H9 (cell line): ENCODE measurements around the gene OPN4. TPM values are rescaled to one million over a fixed set of nuclear protein-coding genes. Genes with fewer than 3 reads are reported as not detected.

Experiments used
- DNase-seq: peaks from one replicate; pipeline ENCODE4 v3.0.0-alpha.2; 2017
- H2AFZ ChIP-seq: one replicate; pipeline ENCODE4 v1.6.1; 2013; ENCODE audit warnings: mild to moderate bottlenecking, low read length, control low read depth, moderate library complexity
- H2AK5ac ChIP-seq: 2 replicates; pipeline ENCODE4 v1.6.1; 2013; ENCODE audit warnings: low read length, control low read depth, mixed read lengths; ENCODE audit not compliant: insufficient read length
- H2BK120ac ChIP-seq: one replicate; pipeline ENCODE4 v1.6.1; 2013; ENCODE audit warnings: low read depth, mild to moderate bottlenecking, low read length, control low read depth, inconsistent platforms; ENCODE audit not compliant: poor library complexity, severe bottlenecking
- H2BK12ac ChIP-seq: 2 replicates; pipeline ENCODE4 v1.6.1; 2013; ENCODE audit warnings: low read length, control low read depth, mixed read lengths, low read depth; ENCODE audit not compliant: insufficient read length
- H2BK15ac ChIP-seq: 2 replicates; pipeline ENCODE4 v1.6.1; 2013; ENCODE audit warnings: low read depth, low read length, control low read depth
- H2BK20ac ChIP-seq: one replicate; pipeline ENCODE4 v1.6.1; 2013; ENCODE audit warnings: low read depth, mild to moderate bottlenecking, low read length, control low read depth, inconsistent platforms; ENCODE audit not compliant: poor library complexity, severe bottlenecking
- H2BK5ac ChIP-seq: 2 replicates; pipeline ENCODE4 v1.6.1; 2013; ENCODE audit warnings: low read length, control low read depth, mixed read lengths; ENCODE audit not compliant: insufficient read length
- H3K14ac ChIP-seq: 2 replicates; pipeline ENCODE4 v1.6.1; 2013; ENCODE audit warnings: low read length, control low read depth; ENCODE audit not compliant: insufficient read depth
- H3K18ac ChIP-seq: 2 replicates; pipeline ENCODE4 v1.6.1; 2013; ENCODE audit warnings: low read depth, mild to moderate bottlenecking, mixed read lengths, low read length, control low read depth; ENCODE audit not compliant: insufficient read length
- H3K23ac ChIP-seq: 2 replicates; pipeline ENCODE4 v1.6.1; 2013; ENCODE audit warnings: low read length, control low read depth, mixed read lengths, low read depth; ENCODE audit not compliant: insufficient read length
- H3K23me2 ChIP-seq: 2 replicates; pipeline ENCODE4 v1.6.1; 2013; ENCODE audit warnings: low read depth, mild to moderate bottlenecking, mixed read lengths, low read length, control low read depth; ENCODE audit not compliant: insufficient read length, poor library complexity, severe bottlenecking
- H3K27ac ChIP-seq: 2 replicates; pipeline ENCODE4 v1.5.1; 2013; ENCODE audit warnings: low read length, control low read depth, mixed read lengths, low read depth; ENCODE audit not compliant: insufficient read length
- H3K27me3 ChIP-seq: 2 replicates; pipeline ENCODE4 v1.6.1; 2013; ENCODE audit warnings: low read length, control low read depth, inconsistent platforms; ENCODE audit not compliant: insufficient read depth
- H3K4ac ChIP-seq: 2 replicates; pipeline ENCODE4 v1.6.1; 2013; ENCODE audit warnings: low read depth, mild to moderate bottlenecking, control low read depth, inconsistent platforms, low read length, moderate library complexity
- H3K4me1 ChIP-seq: 2 replicates; pipeline ENCODE4 v1.6.1; 2013; ENCODE audit warnings: low read length, control low read depth, inconsistent platforms; ENCODE audit not compliant: insufficient read depth
- H3K4me2 ChIP-seq: 2 replicates; pipeline ENCODE4 v1.6.1; 2013; ENCODE audit warnings: low read length, control low read depth, mixed read lengths; ENCODE audit not compliant: insufficient read length, insufficient read depth
- H3K56ac ChIP-seq: 2 replicates; pipeline ENCODE4 v1.6.1; 2013; ENCODE audit warnings: low read depth, mild to moderate bottlenecking, mixed read lengths, low read length, control low read depth; ENCODE audit not compliant: insufficient read length
- H3K79me1 ChIP-seq: 2 replicates; pipeline ENCODE4 v1.6.1; 2013; ENCODE audit warnings: low read depth, mild to moderate bottlenecking, moderate library complexity, low read length, control low read depth, inconsistent platforms; ENCODE audit not compliant: insufficient read depth, poor library complexity, severe bottlenecking
- H3K79me2 ChIP-seq: 2 replicates; pipeline ENCODE4 v1.6.1; 2013; ENCODE audit warnings: low read length, control low read depth, inconsistent platforms; ENCODE audit not compliant: insufficient read depth
- H3K9ac ChIP-seq: 2 replicates; pipeline ENCODE4 v1.6.1; 2013; ENCODE audit warnings: low read length, control low read depth, mixed read lengths; ENCODE audit not compliant: insufficient read length; ENCODE audit errors: extremely low read depth
- H3K9me3 ChIP-seq: one replicate; pipeline ENCODE4 v1.6.1; 2013; ENCODE audit warnings: low read depth, low read length, inconsistent platforms; ENCODE audit not compliant: control insufficient read depth
- H3T11ph ChIP-seq: one replicate; pipeline ENCODE4 v1.6.1; 2013; ENCODE audit warnings: mild to moderate bottlenecking, low read length, control low read depth, inconsistent platforms
- H4K20me1 ChIP-seq: one replicate; pipeline ENCODE4 v1.6.1; 2013; ENCODE audit not compliant: control insufficient read depth, insufficient read length, insufficient read depth
- H4K5ac ChIP-seq: 2 replicates; pipeline ENCODE4 v1.6.1; 2013; ENCODE audit warnings: low read depth, mild to moderate bottlenecking, mixed read lengths, low read length, control low read depth; ENCODE audit not compliant: insufficient read length
- H4K8ac ChIP-seq: replicated peaks from 2 replicates; pipeline ENCODE4 v1.6.1; 2013; ENCODE audit warnings: low read length, control low read depth, mixed read lengths, low read depth; ENCODE audit not compliant: insufficient read length
- H4K91ac ChIP-seq: 2 replicates; pipeline ENCODE4 v1.6.1; 2013; ENCODE audit warnings: low read depth, mild to moderate bottlenecking, moderate library complexity, mixed read lengths, low read length, control low read depth; ENCODE audit not compliant: insufficient read length
- H3K27ac Mint-ChIP-seq, 3 experiments: 2 replicates in 2 of 3; 3 replicates in 1 of 3; pipeline ENCODE4 v1.8.0; 2020 to 2021; ENCODE audit warnings: mixed read lengths in 3 of 3, mild to moderate bottlenecking in 1 of 3, moderate library complexity in 1 of 3
- H3K27me3 Mint-ChIP-seq: 2 replicates; pipeline ENCODE4 v1.8.0; 2021; ENCODE audit warnings: low read depth, mild to moderate bottlenecking, moderate library complexity, mixed read lengths
- H3K36me3 Mint-ChIP-seq, 3 experiments: 2 replicates in 2 of 3; 3 replicates in 1 of 3; pipeline ENCODE4 v1.8.0; 2020 to 2021; ENCODE audit warnings: low read depth in 3 of 3, mixed read lengths in 3 of 3; ENCODE audit not compliant: insufficient read depth in 1 of 3
- H3K4me1 Mint-ChIP-seq, 2 experiments: 2 replicates each; pipeline ENCODE4 v1.8.0; 2020; ENCODE audit warnings: mixed read lengths in 2 of 2
- H3K4me3 Mint-ChIP-seq, 2 experiments: 2 replicates in 1 of 2; 3 replicates in 1 of 2; pipeline ENCODE4 v1.8.0; 2020 to 2021; ENCODE audit warnings: mild to moderate bottlenecking in 2 of 2, mixed read lengths in 2 of 2, moderate library complexity in 1 of 2
- H3K9me3 Mint-ChIP-seq, 2 experiments: 2 replicates in 1 of 2; 3 replicates in 1 of 2; pipeline ENCODE4 v1.8.0; 2020; ENCODE audit warnings: mild to moderate bottlenecking in 2 of 2, mixed read lengths in 2 of 2, moderate library complexity in 1 of 2
- CTCF ChIP-seq: fragments of 200-600 bp; sonication (generic); conservative IDR thresholded peaks from 3 replicates; pipeline ENCODE4 v1.8.0; 2021; ENCODE audit warnings: antibody characterized with exemption, mild to moderate bottlenecking
- WGBS: extraction: QIAGEN DNeasy Blood & Tissue Kit; methylation state at CpG from one replicate; pipeline ENCODE4 v1.1.7; 2013; ENCODE audit warnings: missing lambda C conversion rate, low lambda C conversion rate, mixed read lengths; ENCODE audit not compliant: insufficient read length; ENCODE audit errors: extremely low coverage; 5-methylcytosine and 5-hydroxymethylcytosine counted together
- total RNA-seq: library from RNA; stranded (reverse); gene quantifications from 2 replicates; pipeline ENCODE4 v1.2.1, GENCODE V29; 2021

OPN4 gene
- total RNA-seq, 1 experiment from 2014 or later = not detected

- no peaks in the 10 kb centered on the region for H4K20me1 ChIP-seq
- H3K4me2 ChIP-seq = no peak overlapping the region
- no peak overlapping the region for H4K91ac ChIP-seq
- H3K27ac ChIP-seq = no peak overlapping the region
- no peak overlapping the region for H3K56ac ChIP-seq
- no peak overlapping the region for H3T11ph ChIP-seq
- H3K27ac Mint-ChIP-seq = peak overlapping the region in 1 of 3 experiments; percentile 53; a peak in 2 of 7 replicates
- H3K23ac ChIP-seq = no peak overlapping the region
- H2BK120ac ChIP-seq = no peak overlapping the region
- no peaks in the 10 kb centered on the region for H3K27me3 ChIP-seq
- H2AK5ac ChIP-seq = no peak overlapping the region
- H3K18ac ChIP-seq = no peak overlapping the region
- no peaks in the 10 kb centered on the region for H3K23me2 ChIP-seq
- H4K5ac ChIP-seq = no peak overlapping the region
- TF ChIP-seq CTCF = 0 out of 3 replicates have a peak, but pooled peaks have one; percentile 26
- H3K9me3 ChIP-seq = no peaks in the 10 kb centered on the region
- H3K9ac ChIP-seq = no peak overlapping the region
- H3K4ac ChIP-seq = no peak overlapping the region
- WGBS = no CpG with 5 or more reads among the region's 9 CpGs
- H3K4me3 Mint-ChIP-seq = no peak overlapping the region
- no peaks in the 10 kb centered on the region for H3K79me1 ChIP-seq
- H2BK5ac ChIP-seq = no peak overlapping the region
- H3K4me1 ChIP-seq = peaks cover 4% of the 10 kb centered on the region; the same call in 1 of the 2 replicates
- H3K79me2 ChIP-seq = no peaks in the 10 kb centered on the region
- H2AFZ ChIP-seq = no peak overlapping the region
- H4K8ac ChIP-seq = no peak overlapping the region
- no peaks in the 10 kb centered on the region; a peak in 1 of 5 replicates for H3K9me3 Mint-ChIP-seq
- peaks cover 7% of the 10 kb centered on the region; the same call in 1 of the 2 replicates for H3K27me3 Mint-ChIP-seq
- H2BK12ac ChIP-seq = no peak overlapping the region
- no peak overlapping the region; the same call in 1 of the 2 replicates for H3K14ac ChIP-seq
- DNase-seq = no peak
- no peak overlapping the region for H2BK15ac ChIP-seq
- peaks cover 22 to 24% of the 10 kb centered on the region in 2 experiments for H3K4me1 Mint-ChIP-seq
- H3K36me3 Mint-ChIP-seq = no peaks in the 10 kb centered on the region
- H2BK20ac ChIP-seq = no peak overlapping the region
Observed at GRCh38 chr10:86698207-86698940, 44.0 kb downstream of the OPN4 start.
